ENCODE measurements around the gene SH3BP2. TPM values are rescaled to one million over a fixed set of nuclear protein-coding genes. Genes with fewer than 3 reads are reported as not detected.

Gene SH3BP2
- polyA plus RNA-seq, 1 of the 3 experiments (the other 2 are of a cell fraction) = 25.2 TPM

DNA sequence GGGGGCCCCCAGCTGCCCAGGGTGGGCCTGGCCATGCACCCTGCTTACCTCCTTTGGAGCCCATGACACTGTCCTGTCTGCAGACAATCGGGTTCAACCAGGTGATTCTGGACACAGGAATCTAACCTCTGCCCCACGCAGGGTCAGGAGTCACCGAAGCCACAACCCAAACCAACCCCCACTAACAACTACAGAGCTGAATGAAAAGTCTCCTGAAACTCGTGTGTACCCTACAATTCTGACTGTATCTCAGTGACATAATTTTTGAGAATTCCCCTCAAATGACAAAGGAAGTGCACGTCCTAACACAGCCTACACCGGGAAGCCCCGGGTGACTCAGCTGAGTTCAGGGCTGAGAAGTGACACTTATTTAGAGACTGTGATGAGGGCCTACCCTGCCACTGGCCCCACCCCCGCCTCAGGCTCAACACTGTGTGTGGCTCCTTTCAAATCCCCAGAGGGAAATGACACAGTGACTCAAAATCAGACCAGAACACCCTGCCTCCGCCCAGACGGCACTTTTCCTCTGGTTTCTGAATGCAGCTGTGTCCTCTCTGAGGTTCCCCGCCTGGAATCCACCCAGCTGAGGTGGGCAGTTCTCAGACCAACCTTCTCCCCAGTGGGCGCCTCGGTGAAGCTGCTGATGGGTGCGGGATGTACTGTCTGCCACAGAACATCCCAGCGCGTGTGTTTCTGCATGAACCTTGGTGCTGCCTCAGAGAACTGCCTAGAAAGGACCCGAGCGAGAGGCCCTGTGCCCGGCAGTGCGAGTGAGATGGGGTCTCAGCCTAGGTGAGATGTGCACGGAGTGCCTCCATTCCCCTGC, 46.7 kb upstream of the SH3BP2 start:
- Histone ChIP-seq H3K4me1 (ENCODE audit: control insufficient read depth in 1 of 2, insufficient read depth in 2 of 2, low read depth in 1 of 2, low read length in 1 of 2) (peaks cover 0 to 10% of the 10 kb centered on the region in 2 experiments; a peak in 2 of 4 replicates), H3K27me3 (ENCODE audit: insufficient read depth) (no peaks in the 10 kb centered on the region), H3K4me2 (peak overlapping the region; percentile 44; the same call in 1 of the 2 replicates), H3F3A (replicated peaks; ENCODE audit: insufficient read depth) (peaks cover 5% of the 10 kb centered on the region), H3K4me3 (ENCODE audit: low read depth in 2 of 2, low read length in 1 of 2) (no peak overlapping the region), H3K36me3 (replicated peaks in 1 of 2; ENCODE audit: control insufficient read depth in 1 of 2, insufficient read depth in 2 of 2, low read length in 1 of 2) (peaks cover 3 to 54% of the 10 kb centered on the region in 2 experiments), H3K27ac (ENCODE audit: low read depth in 2 of 2, low read length in 1 of 2) (peak overlapping the region in 1 of 2 experiments; percentile 28; a peak in 1 of 4 replicates), H4K20me1 (ENCODE audit: insufficient read depth) (0 out of 2 replicates have a peak, but pooled peaks cover 6% of the 10 kb centered on the region), H3K79me2 (ENCODE audit: insufficient read depth) (peaks cover 31% of the 10 kb centered on the region), H3K9me3 (no peaks in the 10 kb centered on the region), H2AFZ (ENCODE audit: low read depth) (no peak overlapping the region), H3K9me2 (no peaks in the 10 kb centered on the region), H3K9ac (no peak overlapping the region)
- CTCF ChIA-PET = no interaction called here
- DNase-seq = no peak
- WGBS (ENCODE audit: low lambda C conversion rate) = 47% methylated on average over 9 of the region's 21 CpGs
- no peak for TF ChIP-seq RFX5 (IDR thresholded peaks at IDR 0.05; ENCODE audit: low read length)
- no peak for TF ChIP-seq SIN3A (IDR thresholded peaks at IDR 0.05; ENCODE audit: borderline replicate concordance, low read depth, low read length)
- TF ChIP-seq POLR2AphosphoS5 (IDR thresholded peaks at IDR 0.05; ENCODE audit: low read depth, low read length) = no peak
- TF ChIP-seq REST (IDR thresholded peaks at IDR 0.05; ENCODE audit: low read depth, low read length) = no peak
- TF ChIP-seq FOXJ3 (CRISPR knock-in tag; IDR thresholded peaks at IDR 0.05) = no peak
- no peak for TF ChIP-seq JUND (IDR thresholded peaks at IDR 0.05)
- no peak for TF ChIP-seq MXI1 (IDR thresholded peaks at IDR 0.05; ENCODE audit: low read depth, low read length)
- no peak for TF ChIP-seq YY1 (IDR thresholded peaks at IDR 0.05; ENCODE audit: low read depth)
- POLR2A ChIA-PET = no interaction called here

- no peak overlapping the region for H3K4me3 ChIP-seq (ENCODE audit: low read depth in 2 of 2, low read length in 1 of 2)
- peaks cover 0 to 10% of the 10 kb centered on the region in 2 experiments; a peak in 2 of 4 replicates for H3K4me1 ChIP-seq (ENCODE audit: control insufficient read depth in 1 of 2, insufficient read depth in 2 of 2, low read depth in 1 of 2, low read length in 1 of 2)
- no peak overlapping the region for H2AFZ ChIP-seq (ENCODE audit: low read depth)
- peak overlapping the region in 1 of 2 experiments; percentile 28; a peak in 1 of 4 replicates for H3K27ac ChIP-seq (ENCODE audit: low read depth in 2 of 2, low read length in 1 of 2)
- 90% methylated on average over 13 of the region's 16 CpGs for WGBS (ENCODE audit: low lambda C conversion rate)
- H4K20me1 ChIP-seq (ENCODE audit: insufficient read depth) = 0 out of 2 replicates have a peak, but pooled peaks cover 6% of the 10 kb centered on the region
- ChIA-PET POLR2A (no interaction called here), CTCF (no interaction called here)
- H3K79me2 ChIP-seq (ENCODE audit: insufficient read depth) = peaks cover 39% of the 10 kb centered on the region
- no peaks in the 10 kb centered on the region for H3F3A ChIP-seq (replicated peaks; ENCODE audit: insufficient read depth)
- no peaks in the 10 kb centered on the region for H3K9me2 ChIP-seq
- no peak overlapping the region for H3K9ac ChIP-seq
- H3K27me3 ChIP-seq (ENCODE audit: insufficient read depth) = no peaks in the 10 kb centered on the region
- peaks cover 3 to 52% of the 10 kb centered on the region in 2 experiments for H3K36me3 ChIP-seq (replicated peaks in 1 of 2; ENCODE audit: control insufficient read depth in 1 of 2, insufficient read depth in 2 of 2, low read length in 1 of 2)
- H3K4me2 ChIP-seq = peak overlapping the region; percentile 44; the same call in 1 of the 2 replicates
- H3K9me3 ChIP-seq = no peaks in the 10 kb centered on the region
- TF ChIP-seq FOXM1 (IDR thresholded peaks at IDR 0.05; ENCODE audit: low read depth) = no peak
- no peak for TF ChIP-seq RXRA (IDR thresholded peaks at IDR 0.05; ENCODE audit: borderline replicate concordance, low read depth)
- TF ChIP-seq RCOR1 (IDR thresholded peaks at IDR 0.05; ENCODE audit: low read length) = no peak
- no peak for TF ChIP-seq JUND (IDR thresholded peaks at IDR 0.05)
- no peak for TF ChIP-seq SIN3A (IDR thresholded peaks at IDR 0.05; ENCODE audit: borderline replicate concordance, low read depth, low read length)
- TF ChIP-seq EP300 (IDR thresholded peaks at IDR 0.05; ENCODE audit: borderline replicate concordance in 1 of 2, low read depth in 1 of 2, low read length in 1 of 2) = no peak
- no peak for TF ChIP-seq TCF12 (IDR thresholded peaks at IDR 0.05)
- TF ChIP-seq, protein P1, sequence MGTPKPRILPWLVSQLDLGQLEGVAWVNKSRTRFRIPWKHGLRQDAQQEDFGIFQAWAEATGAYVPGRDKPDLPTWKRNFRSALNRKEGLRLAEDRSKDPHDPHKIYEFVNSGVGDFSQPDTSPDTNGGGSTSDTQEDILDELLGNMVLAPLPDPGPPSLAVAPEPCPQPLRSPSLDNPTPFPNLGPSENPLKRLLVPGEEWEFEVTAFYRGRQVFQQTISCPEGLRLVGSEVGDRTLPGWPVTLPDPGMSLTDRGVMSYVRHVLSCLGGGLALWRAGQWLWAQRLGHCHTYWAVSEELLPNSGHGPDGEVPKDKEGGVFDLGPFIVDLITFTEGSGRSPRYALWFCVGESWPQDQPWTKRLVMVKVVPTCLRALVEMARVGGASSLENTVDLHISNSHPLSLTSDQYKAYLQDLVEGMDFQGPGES (IDR thresholded peaks at IDR 0.05; ENCODE audit: low read depth, low read length) = no peak
- DNase-seq = no peak
Measured at GRCh38 chr4:2746891-2747695, 45.8 kb upstream of the SH3BP2 start.

Data from SK-N-SH (cell line).